ENCODE results near the gene IKZF1. TPM values are rescaled to one million over a fixed set of nuclear protein-coding genes. Genes with fewer than 3 reads are reported as not detected.

The IKZF1 gene
- total RNA-seq, 1 donor from 2014 or later = 0.11 TPM

- Histone ChIP-seq H3K36me3 (no peaks in the 10 kb centered on the region), H3K4me1 (no peaks in the 10 kb centered on the region), H3F3A (ENCODE audit: low read depth) (no peaks in the 10 kb centered on the region), H3K4me3 (no peak overlapping the region), H3K9ac (no peak overlapping the region), H4K20me1 (ENCODE audit: low read depth) (no peaks in the 10 kb centered on the region), H3K27ac (no peak overlapping the region), H3K27me3 (no peaks in the 10 kb centered on the region), H3K4me2 (no peak overlapping the region), H2AFZ (replicated peaks) (no peak overlapping the region), H3K79me2 (ENCODE audit: low read depth) (no peaks in the 10 kb centered on the region), H3K9me3 (ENCODE audit: low read depth) (no peaks in the 10 kb centered on the region)
- TF ChIP-seq CTCF (IDR thresholded peaks at IDR 0.05) = no peak
- TF ChIP-seq EZH2phosphoT487 (IDR thresholded peaks at IDR 0.05) = no peak
- no peak for TF ChIP-seq EZH2 (IDR thresholded peaks at IDR 0.05)
- H3K27ac Mint-ChIP-seq = no peak overlapping the region
- H3K9me3 Mint-ChIP-seq = peaks cover 5% of the 10 kb centered on the region
- H3K27me3 Mint-ChIP-seq (ENCODE audit: insufficient read depth, low read depth) = peaks cover 4% of the 10 kb centered on the region
- DNase-seq (ENCODE audit: low spot score) = no peak
- H3K36me3 Mint-ChIP-seq = no peaks in the 10 kb centered on the region
- no peak overlapping the region for H3K4me3 Mint-ChIP-seq
- H3K4me1 Mint-ChIP-seq = peaks cover 5% of the 10 kb centered on the region
Measured at GRCh38 chr7:50393547-50394252, 89.2 kb downstream of the IKZF1 start.

GRCh38 chr7:50394315-50394714, 89.8 kb downstream of the IKZF1 start:
- Histone ChIP-seq H3K27ac (no peak overlapping the region), H2AFZ (replicated peaks) (no peak overlapping the region), H3K4me3 (no peak overlapping the region), H3K9ac (no peak overlapping the region), H3K9me3 (ENCODE audit: low read depth) (no peaks in the 10 kb centered on the region), H4K20me1 (ENCODE audit: low read depth) (no peaks in the 10 kb centered on the region), H3K4me2 (no peak overlapping the region), H3F3A (ENCODE audit: low read depth) (no peaks in the 10 kb centered on the region), H3K36me3 (no peaks in the 10 kb centered on the region), H3K79me2 (ENCODE audit: low read depth) (no peaks in the 10 kb centered on the region), H3K27me3 (no peaks in the 10 kb centered on the region), H3K4me1 (no peaks in the 10 kb centered on the region)
- Mint-ChIP-seq H3K27me3 (ENCODE audit: insufficient read depth, low read depth) (peaks cover 4% of the 10 kb centered on the region), H3K36me3 (no peaks in the 10 kb centered on the region), H3K27ac (no peak overlapping the region), H3K4me1 (peaks cover 5% of the 10 kb centered on the region), H3K9me3 (peaks cover 5% of the 10 kb centered on the region), H3K4me3 (no peak overlapping the region)
- TF ChIP-seq EZH2 (IDR thresholded peaks at IDR 0.05) = no peak
- no peak for TF ChIP-seq EZH2phosphoT487 (IDR thresholded peaks at IDR 0.05)
- TF ChIP-seq CTCF (IDR thresholded peaks at IDR 0.05) = no peak
- DNase-seq (ENCODE audit: low spot score) = no peak

GRCh38 chr7:50396856-50397255, 92.3 kb downstream of the IKZF1 start:
- H3K27ac ChIP-seq = no peak overlapping the region
- no peaks in the 10 kb centered on the region for H3K27me3 ChIP-seq
- no peak overlapping the region for H2AFZ ChIP-seq (replicated peaks)
- DNase-seq (ENCODE audit: low spot score) = no peak
- Mint-ChIP-seq H3K27ac (no peak overlapping the region), H3K4me1 (no peaks in the 10 kb centered on the region), H3K36me3 (peaks cover 2% of the 10 kb centered on the region), H3K4me3 (no peak overlapping the region), H3K27me3 (ENCODE audit: insufficient read depth, low read depth) (peaks cover 4% of the 10 kb centered on the region), H3K9me3 (peaks cover 5% of the 10 kb centered on the region)
- H3K79me2 ChIP-seq (ENCODE audit: low read depth) = no peaks in the 10 kb centered on the region
- H3K9me3 ChIP-seq (ENCODE audit: low read depth) = no peaks in the 10 kb centered on the region
- H3K9ac ChIP-seq = no peak overlapping the region
- H3K4me2 ChIP-seq = no peak overlapping the region
- H3K36me3 ChIP-seq = no peaks in the 10 kb centered on the region
- H4K20me1 ChIP-seq (ENCODE audit: low read depth) = no peaks in the 10 kb centered on the region
- TF ChIP-seq CTCF (IDR thresholded peaks at IDR 0.05) = no peak
- TF ChIP-seq EZH2phosphoT487 (IDR thresholded peaks at IDR 0.05) = no peak
- TF ChIP-seq EZH2 (IDR thresholded peaks at IDR 0.05) = no peak
- H3F3A ChIP-seq (ENCODE audit: low read depth) = no peaks in the 10 kb centered on the region
- H3K4me3 ChIP-seq = no peak overlapping the region
- no peaks in the 10 kb centered on the region for H3K4me1 ChIP-seq

All from neural progenitor cell (in vitro differentiated cells).